Measurements from ENCODE around the gene STXBP6. TPM values are rescaled to one million over a fixed set of nuclear protein-coding genes. Genes with fewer than 3 reads are reported as not detected.

STXBP6 gene
- total RNA-seq, 1 experiment from 2014 or later = not detected

- in situ Hi-C loops (cut with HindIII; ENCODE audit: low pct_unique_long_range_greater_than_20kb, low sequenced_read_pairs) (no loop called here), intact Hi-C loops (cut with micrococcal nuclease; ENCODE audit: unreplicated experiment) (no loop called here)
- no peaks in the 10 kb centered on the region for H3K9me3 ChIP-seq (ENCODE audit: control insufficient read depth, insufficient read depth, low read depth, low read length)
- ChIA-PET CTCF (no interaction called here), POLR2A (no interaction called here)
- ATAC-seq (no peak), DNase-seq (ENCODE audit: low read depth, low spot score) (no peak)
- H3K27ac ChIP-seq (ENCODE audit: low read length) = no peak overlapping the region
- H3K4me1 ChIP-seq (ENCODE audit: control insufficient read depth, insufficient read depth, low read length) = no peaks in the 10 kb centered on the region
- TF ChIP-seq SIN3A (IDR thresholded peaks at IDR 0.05; ENCODE audit: borderline replicate concordance, insufficient read depth, low read depth, low read length) (no peak), REST (IDR thresholded peaks at IDR 0.05; ENCODE audit: insufficient read depth in 1 of 2, low read depth in 2 of 2, low read length in 1 of 2) (no peak), CTCF (IDR thresholded peaks at IDR 0.05) (no peak), POLR2AphosphoS5 (IDR thresholded peaks at IDR 0.05; ENCODE audit: low read depth, low read length) (no peak), TCF7L2 (IDR thresholded peaks at IDR 0.05; ENCODE audit: low read depth, low read length) (no peak)
- H3K36me3 ChIP-seq (ENCODE audit: control insufficient read depth, insufficient read depth, low read length) = no peaks in the 10 kb centered on the region
- no TSS peak for BruUV-seq (replicated peaks)
- no peaks in the 10 kb centered on the region for H3K27me3 ChIP-seq (ENCODE audit: control insufficient read depth, insufficient read depth, low read length)
- H3K4me3 ChIP-seq (ENCODE audit: low read depth in 2 of 2, low read length in 2 of 2) = no peak overlapping the region
Observed at GRCh38 chr14:24940213-24940783, 109.6 kb downstream of the STXBP6 start.

DNA sequence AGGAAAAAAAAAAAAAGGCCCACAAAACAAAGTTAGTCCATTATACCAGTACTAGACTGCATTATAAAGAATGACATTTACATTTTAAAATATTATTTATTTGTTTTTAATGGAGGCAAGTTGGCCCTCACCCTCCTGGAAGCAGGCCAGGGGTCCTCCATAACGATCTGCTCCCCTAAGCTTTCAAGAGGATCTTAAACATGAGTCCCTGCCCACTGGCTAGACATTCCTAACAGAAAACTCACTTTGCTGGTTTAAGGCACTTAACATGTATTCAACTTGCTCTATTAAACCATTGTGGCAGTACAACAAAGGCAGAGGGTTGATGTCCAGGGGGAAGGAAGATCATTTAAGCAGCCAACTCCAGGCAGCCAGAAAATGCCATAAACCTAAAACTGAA lies 111.4 kb downstream of the STXBP6 start:
- Histone ChIP-seq H3K9me3 (ENCODE audit: control insufficient read depth, insufficient read depth, low read depth, low read length) (no peaks in the 10 kb centered on the region), H3K27ac (ENCODE audit: low read length) (no peak overlapping the region), H3K4me1 (ENCODE audit: control insufficient read depth, insufficient read depth, low read length) (no peaks in the 10 kb centered on the region), H3K27me3 (ENCODE audit: control insufficient read depth, insufficient read depth, low read length) (no peaks in the 10 kb centered on the region), H3K36me3 (ENCODE audit: control insufficient read depth, insufficient read depth, low read length) (no peaks in the 10 kb centered on the region), H3K4me3 (ENCODE audit: low read depth in 2 of 2, low read length in 2 of 2) (no peak overlapping the region)
- DNase-seq (ENCODE audit: low read depth, low spot score) (no peak), ATAC-seq (no peak)
- POLR2A ChIA-PET = no interaction called here
- intact Hi-C loops (cut with micrococcal nuclease; ENCODE audit: unreplicated experiment) = no loop called here
- TF ChIP-seq SIN3A (IDR thresholded peaks at IDR 0.05; ENCODE audit: borderline replicate concordance, insufficient read depth, low read depth, low read length) (no peak), REST (IDR thresholded peaks at IDR 0.05; ENCODE audit: insufficient read depth in 1 of 2, low read depth in 2 of 2, low read length in 1 of 2) (no peak), CTCF (IDR thresholded peaks at IDR 0.05) (no peak), POLR2AphosphoS5 (IDR thresholded peaks at IDR 0.05; ENCODE audit: low read depth, low read length) (no peak), TCF7L2 (IDR thresholded peaks at IDR 0.05; ENCODE audit: low read depth, low read length) (no peak)
- in situ Hi-C loops (cut with HindIII; ENCODE audit: low pct_unique_long_range_greater_than_20kb, low sequenced_read_pairs) = no loop called here
- CTCF ChIA-PET = no interaction called here
- no TSS peak for BruUV-seq (replicated peaks)
